ENCODE measurements around the gene QSOX2.

QSOX2 gene

DNA sequence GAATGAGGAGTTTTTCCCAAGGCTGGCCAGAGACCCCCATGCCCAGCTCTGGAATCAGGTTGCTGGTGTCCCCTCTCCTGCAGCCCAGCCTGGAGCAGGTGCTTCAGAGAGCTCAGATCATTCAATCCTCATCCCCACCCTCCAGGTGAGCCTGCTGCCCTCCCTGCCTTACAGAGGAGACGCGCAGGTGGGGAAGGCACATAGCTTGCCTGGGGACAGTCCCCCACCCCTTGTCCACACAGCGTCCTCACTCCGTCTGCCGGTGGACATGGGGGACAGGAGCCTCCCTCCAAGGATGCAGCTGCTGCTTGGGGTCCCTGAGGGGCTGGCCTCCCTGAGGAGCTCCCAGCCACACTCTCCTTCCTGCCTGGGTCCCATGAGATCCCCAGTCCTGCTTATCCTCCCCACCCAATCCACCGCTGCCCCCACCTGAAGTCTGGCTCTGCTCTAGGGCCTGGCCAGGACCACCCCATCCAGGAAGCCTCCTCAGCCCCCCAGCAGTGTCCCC is 17.1 kb upstream of the QSOX2 start:
- Histone ChIP-seq H2AFZ (ENCODE audit: low read length) (no peak overlapping the region), H3K9me3 (ENCODE audit: insufficient read depth, low read depth, low read length) (no peaks in the 10 kb centered on the region), H3K4me2 (ENCODE audit: low read depth, low read length, poor library complexity, severe bottlenecking) (no peak overlapping the region), H3F3A (ENCODE audit: low read depth) (no peaks in the 10 kb centered on the region), H3K4me3 (ENCODE audit: low read length, poor library complexity, severe bottlenecking) (no peak overlapping the region), H3K79me2 (ENCODE audit: insufficient read depth, low read length) (no peaks in the 10 kb centered on the region), H3K9ac (ENCODE audit: low read depth, low read length, poor library complexity, severe bottlenecking) (no peak overlapping the region), H3K36me3 (ENCODE audit: insufficient read depth, low read length) (no peaks in the 10 kb centered on the region), H3K4me1 (ENCODE audit: insufficient read depth, low read length, poor library complexity, severe bottlenecking) (no peaks in the 10 kb centered on the region), H4K20me1 (ENCODE audit: insufficient read depth, low read length, poor library complexity, severe bottlenecking) (no peaks in the 10 kb centered on the region), H3K9me2 (replicated peaks; ENCODE audit: low read depth, low read length) (no peaks in the 10 kb centered on the region), H3K27me3 (ENCODE audit: insufficient read depth, low read length, poor library complexity, severe bottlenecking) (no peaks in the 10 kb centered on the region)
- TF ChIP-seq EZH2phosphoT487 (IDR thresholded peaks at IDR 0.05; ENCODE audit: borderline replicate concordance) = no peak
- TF ChIP-seq, protein P1, sequence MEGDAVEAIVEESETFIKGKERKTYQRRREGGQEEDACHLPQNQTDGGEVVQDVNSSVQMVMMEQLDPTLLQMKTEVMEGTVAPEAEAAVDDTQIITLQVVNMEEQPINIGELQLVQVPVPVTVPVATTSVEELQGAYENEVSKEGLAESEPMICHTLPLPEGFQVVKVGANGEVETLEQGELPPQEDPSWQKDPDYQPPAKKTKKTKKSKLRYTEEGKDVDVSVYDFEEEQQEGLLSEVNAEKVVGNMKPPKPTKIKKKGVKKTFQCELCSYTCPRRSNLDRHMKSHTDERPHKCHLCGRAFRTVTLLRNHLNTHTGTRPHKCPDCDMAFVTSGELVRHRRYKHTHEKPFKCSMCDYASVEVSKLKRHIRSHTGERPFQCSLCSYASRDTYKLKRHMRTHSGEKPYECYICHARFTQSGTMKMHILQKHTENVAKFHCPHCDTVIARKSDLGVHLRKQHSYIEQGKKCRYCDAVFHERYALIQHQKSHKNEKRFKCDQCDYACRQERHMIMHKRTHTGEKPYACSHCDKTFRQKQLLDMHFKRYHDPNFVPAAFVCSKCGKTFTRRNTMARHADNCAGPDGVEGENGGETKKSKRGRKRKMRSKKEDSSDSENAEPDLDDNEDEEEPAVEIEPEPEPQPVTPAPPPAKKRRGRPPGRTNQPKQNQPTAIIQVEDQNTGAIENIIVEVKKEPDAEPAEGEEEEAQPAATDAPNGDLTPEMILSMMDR (conservative IDR thresholded peaks at IDR 0.05; ENCODE audit: low read length) = no peak

DNA sequence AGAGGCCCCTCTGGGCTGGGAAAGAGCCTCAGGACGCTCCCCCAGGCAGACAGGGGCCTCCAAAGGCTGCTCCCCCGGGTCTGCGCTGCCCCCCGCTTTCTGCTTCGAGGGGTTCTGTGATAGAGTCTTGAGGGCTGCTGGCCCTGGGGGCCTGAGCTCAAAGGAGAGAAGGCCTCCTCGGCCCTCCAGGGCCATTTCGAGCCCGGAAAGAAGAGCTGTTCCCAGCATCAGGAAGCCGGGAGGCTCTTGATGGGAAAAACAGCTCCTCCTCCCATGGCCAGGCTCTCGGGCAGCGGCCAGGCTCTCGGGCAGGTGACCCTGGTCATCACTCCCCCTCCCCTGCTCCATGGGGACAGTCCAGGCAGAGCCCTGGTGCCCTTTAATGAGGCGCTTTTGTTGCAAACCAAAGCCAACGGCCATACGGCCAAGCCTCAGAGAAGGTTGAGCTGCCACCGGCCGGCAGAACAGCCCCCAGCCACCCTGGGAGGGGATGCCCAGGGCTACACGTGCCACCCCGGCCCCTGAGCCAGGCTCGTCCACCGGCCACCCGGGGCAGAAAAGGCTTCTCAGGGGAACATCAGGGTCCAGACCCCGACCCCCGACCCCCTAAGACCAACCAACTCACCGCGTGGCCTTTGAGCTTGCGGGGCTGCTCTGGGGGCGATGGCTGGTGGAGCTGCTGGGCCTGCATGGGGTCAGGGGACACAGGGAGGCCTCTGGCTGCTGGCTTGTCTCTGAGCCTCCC is 16.2 kb upstream of the QSOX2 start:
- no peaks in the 10 kb centered on the region for H3K4me1 ChIP-seq (ENCODE audit: insufficient read depth, low read length, poor library complexity, severe bottlenecking)
- no peaks in the 10 kb centered on the region for H3F3A ChIP-seq (ENCODE audit: low read depth)
- no peaks in the 10 kb centered on the region for H3K79me2 ChIP-seq (ENCODE audit: insufficient read depth, low read length)
- TF ChIP-seq, protein P1 (conservative IDR thresholded peaks at IDR 0.05; ENCODE audit: low read length) = no peak
- TF ChIP-seq EZH2phosphoT487 (IDR thresholded peaks at IDR 0.05; ENCODE audit: borderline replicate concordance) = no peak
- no peak overlapping the region for H2AFZ ChIP-seq (ENCODE audit: low read length)
- H3K36me3 ChIP-seq (ENCODE audit: insufficient read depth, low read length) = no peaks in the 10 kb centered on the region
- H3K9me3 ChIP-seq (ENCODE audit: insufficient read depth, low read depth, low read length) = no peaks in the 10 kb centered on the region
- H3K4me2 ChIP-seq (ENCODE audit: low read depth, low read length, poor library complexity, severe bottlenecking) = no peak overlapping the region
- no peak overlapping the region for H3K9ac ChIP-seq (ENCODE audit: low read depth, low read length, poor library complexity, severe bottlenecking)
- H4K20me1 ChIP-seq (ENCODE audit: insufficient read depth, low read length, poor library complexity, severe bottlenecking) = no peaks in the 10 kb centered on the region
- no peaks in the 10 kb centered on the region for H3K27me3 ChIP-seq (ENCODE audit: insufficient read depth, low read length, poor library complexity, severe bottlenecking)
- no peaks in the 10 kb centered on the region for H3K9me2 ChIP-seq (replicated peaks; ENCODE audit: low read depth, low read length)
- no peak overlapping the region for H3K4me3 ChIP-seq (ENCODE audit: low read length, poor library complexity, severe bottlenecking)

- Histone ChIP-seq H3K9me3 (ENCODE audit: insufficient read depth, low read depth, low read length) (no peaks in the 10 kb centered on the region), H3K36me3 (ENCODE audit: insufficient read depth, low read length) (no peaks in the 10 kb centered on the region), H2AFZ (ENCODE audit: low read length) (no peak overlapping the region), H3F3A (ENCODE audit: low read depth) (no peaks in the 10 kb centered on the region), H3K4me1 (ENCODE audit: insufficient read depth, low read length, poor library complexity, severe bottlenecking) (no peaks in the 10 kb centered on the region), H3K4me3 (ENCODE audit: low read length, poor library complexity, severe bottlenecking) (no peak overlapping the region), H3K9me2 (replicated peaks; ENCODE audit: low read depth, low read length) (no peaks in the 10 kb centered on the region), H3K79me2 (ENCODE audit: insufficient read depth, low read length) (no peaks in the 10 kb centered on the region), H4K20me1 (ENCODE audit: insufficient read depth, low read length, poor library complexity, severe bottlenecking) (no peaks in the 10 kb centered on the region), H3K4me2 (ENCODE audit: low read depth, low read length, poor library complexity, severe bottlenecking) (no peak overlapping the region), H3K9ac (ENCODE audit: low read depth, low read length, poor library complexity, severe bottlenecking) (no peak overlapping the region), H3K27me3 (ENCODE audit: insufficient read depth, low read length, poor library complexity, severe bottlenecking) (no peaks in the 10 kb centered on the region)
- no peak for TF ChIP-seq EZH2phosphoT487 (IDR thresholded peaks at IDR 0.05; ENCODE audit: borderline replicate concordance)
- TF ChIP-seq, protein P1 (conservative IDR thresholded peaks at IDR 0.05; ENCODE audit: low read length) = no peak
These were observed 15.4 kb upstream of the QSOX2 start for GRCh38 chr9:136260936-136261472.

Measured in Loucy (cell line).